ENCODE data around the gene HID1.
A peak's percentile ranks its signal among the peaks of the same experiment; 100 is the strongest.
"Not testable (repeated sequence)": the region's sequence is repeated elsewhere in the genome, so short reads cannot be mapped to it uniquely, and the experiment has no call there.

Gene HID1

DNA sequence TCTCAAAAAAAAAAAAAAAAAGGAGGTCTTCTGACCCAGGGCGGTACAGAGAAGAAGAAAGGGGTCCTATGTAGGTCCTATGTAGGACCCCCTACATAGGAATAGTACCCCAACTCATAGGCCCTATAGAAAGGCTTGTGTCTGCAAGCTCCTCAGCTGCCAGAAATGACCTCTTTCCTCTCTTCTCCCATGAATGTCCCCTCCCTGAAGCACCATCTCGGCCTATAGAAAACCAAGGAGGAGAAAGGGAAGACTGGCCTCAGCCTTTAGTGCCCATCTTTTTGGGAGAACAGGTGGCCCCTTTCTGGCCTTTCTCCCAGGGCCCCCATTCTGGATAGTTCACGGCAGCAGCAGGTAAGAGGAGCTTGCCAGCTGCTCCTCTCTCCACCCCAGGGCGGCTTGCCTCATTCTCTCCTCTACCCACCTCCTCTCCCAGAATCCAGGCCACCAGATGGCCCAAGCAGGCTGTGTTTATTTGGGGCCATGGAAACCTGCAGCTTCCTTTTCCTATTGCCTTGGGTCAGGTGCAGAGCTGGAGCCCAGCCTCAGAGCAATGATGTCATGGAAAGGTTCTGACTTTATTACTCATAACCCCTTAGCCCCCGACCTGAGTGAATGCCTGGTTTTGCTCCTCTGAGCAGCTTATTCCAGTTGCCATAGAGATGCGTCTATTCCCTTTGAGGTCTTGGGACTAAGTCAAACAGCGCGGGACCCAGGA lies 38.3 kb upstream of the HID1 start:
- Histone ChIP-seq H3K27me3 (ENCODE audit: insufficient read depth, poor library complexity, severe bottlenecking) (no peaks in the 10 kb centered on the region), H3K9me3 (ENCODE audit: severe bottlenecking) (no peaks in the 10 kb centered on the region), H3K36me3 (ENCODE audit: low read depth) (0 out of 2 replicates have a peak, but pooled peaks cover 4% of the 10 kb centered on the region), H3K27ac (ENCODE audit: poor library complexity, severe bottlenecking) (no peak overlapping the region), H3K4me1 (ENCODE audit: insufficient read depth, poor library complexity, severe bottlenecking) (peaks cover 12% of the 10 kb centered on the region), H3K4me3 (ENCODE audit: severe bottlenecking) (no peak overlapping the region)
- DNase-seq (ENCODE audit: low spot score), result no peak
- no peak for ATAC-seq (ENCODE audit: low read depth)
- TF ChIP-seq, protein P1, sequence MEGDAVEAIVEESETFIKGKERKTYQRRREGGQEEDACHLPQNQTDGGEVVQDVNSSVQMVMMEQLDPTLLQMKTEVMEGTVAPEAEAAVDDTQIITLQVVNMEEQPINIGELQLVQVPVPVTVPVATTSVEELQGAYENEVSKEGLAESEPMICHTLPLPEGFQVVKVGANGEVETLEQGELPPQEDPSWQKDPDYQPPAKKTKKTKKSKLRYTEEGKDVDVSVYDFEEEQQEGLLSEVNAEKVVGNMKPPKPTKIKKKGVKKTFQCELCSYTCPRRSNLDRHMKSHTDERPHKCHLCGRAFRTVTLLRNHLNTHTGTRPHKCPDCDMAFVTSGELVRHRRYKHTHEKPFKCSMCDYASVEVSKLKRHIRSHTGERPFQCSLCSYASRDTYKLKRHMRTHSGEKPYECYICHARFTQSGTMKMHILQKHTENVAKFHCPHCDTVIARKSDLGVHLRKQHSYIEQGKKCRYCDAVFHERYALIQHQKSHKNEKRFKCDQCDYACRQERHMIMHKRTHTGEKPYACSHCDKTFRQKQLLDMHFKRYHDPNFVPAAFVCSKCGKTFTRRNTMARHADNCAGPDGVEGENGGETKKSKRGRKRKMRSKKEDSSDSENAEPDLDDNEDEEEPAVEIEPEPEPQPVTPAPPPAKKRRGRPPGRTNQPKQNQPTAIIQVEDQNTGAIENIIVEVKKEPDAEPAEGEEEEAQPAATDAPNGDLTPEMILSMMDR (IDR thresholded peaks at IDR 0.05; ENCODE audit: poor library complexity, severe bottlenecking), result no peak

DNA sequence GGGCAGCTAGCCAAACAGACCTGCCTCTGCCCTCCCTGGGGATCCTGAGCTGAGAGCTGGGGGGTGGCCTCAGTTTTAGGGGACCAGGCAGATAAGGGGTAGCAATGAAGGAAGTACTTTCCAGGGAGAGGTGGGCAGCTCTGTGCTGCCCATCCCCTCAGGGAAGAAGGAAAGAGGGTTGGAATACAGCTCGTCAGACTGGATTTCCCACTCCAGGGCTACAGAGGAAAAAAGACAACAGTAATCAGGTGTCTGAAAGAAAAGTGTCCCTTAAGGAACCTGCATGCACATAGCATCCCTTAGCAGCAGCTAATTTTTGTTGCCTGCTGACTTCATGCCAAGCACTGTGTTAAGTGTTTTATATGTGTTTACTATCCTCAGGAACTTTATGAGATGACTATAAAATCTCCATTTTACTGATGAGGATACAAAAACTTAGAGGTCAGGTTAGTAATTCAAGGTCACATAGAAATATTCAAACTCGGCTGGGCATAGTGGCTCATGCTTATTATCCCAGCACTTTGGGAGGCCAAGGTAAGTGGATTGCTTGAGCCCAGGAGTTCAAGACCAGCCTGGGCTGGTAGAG lies 36.7 kb upstream of the HID1 start:
- no peaks in the 10 kb centered on the region for H3K27me3 ChIP-seq (ENCODE audit: insufficient read depth, poor library complexity, severe bottlenecking)
- H3K4me1 ChIP-seq (ENCODE audit: insufficient read depth, poor library complexity, severe bottlenecking), result peaks cover 12% of the 10 kb centered on the region
- no peak for DNase-seq (ENCODE audit: low spot score)
- TF ChIP-seq, protein P1 (IDR thresholded peaks at IDR 0.05; ENCODE audit: poor library complexity, severe bottlenecking), result no peak
- no peaks in the 10 kb centered on the region for H3K9me3 ChIP-seq (ENCODE audit: severe bottlenecking)
- no peak for ATAC-seq (ENCODE audit: low read depth)
- no peak overlapping the region for H3K4me3 ChIP-seq (ENCODE audit: severe bottlenecking)
- no peak overlapping the region for H3K27ac ChIP-seq (ENCODE audit: poor library complexity, severe bottlenecking)
- H3K36me3 ChIP-seq (ENCODE audit: low read depth), result no peaks in the 10 kb centered on the region

DNA sequence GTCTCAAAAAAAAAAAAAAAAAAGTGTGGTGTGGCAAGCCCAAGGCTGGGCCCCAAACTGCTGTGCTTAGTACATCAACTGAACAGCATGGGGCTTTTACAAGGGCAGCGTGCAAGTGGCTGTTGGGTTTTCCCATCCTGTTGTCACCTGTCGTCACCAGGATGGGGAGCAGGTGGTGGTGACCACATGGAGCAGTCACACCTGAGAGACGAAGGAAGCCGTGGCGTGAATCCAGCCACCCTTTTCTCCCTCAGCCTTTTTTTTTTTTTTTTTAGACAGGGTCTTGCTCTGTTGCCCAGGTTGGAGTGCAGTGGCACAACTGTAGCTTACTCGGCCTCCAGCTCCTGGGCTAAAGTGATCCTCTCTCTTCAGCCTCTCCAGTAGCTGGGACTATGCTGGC lies 35.8 kb upstream of the HID1 start:
- TF ChIP-seq, protein P1 (IDR thresholded peaks at IDR 0.05; ENCODE audit: poor library complexity, severe bottlenecking), result no peak
- Histone ChIP-seq H3K9me3 (ENCODE audit: severe bottlenecking) (no peaks in the 10 kb centered on the region), H3K4me1 (ENCODE audit: insufficient read depth, poor library complexity, severe bottlenecking) (peaks cover 7% of the 10 kb centered on the region), H3K27ac (ENCODE audit: poor library complexity, severe bottlenecking) (no peak overlapping the region), H3K36me3 (ENCODE audit: low read depth) (0 out of 2 replicates have a peak, but pooled peaks cover 6% of the 10 kb centered on the region), H3K4me3 (ENCODE audit: severe bottlenecking) (no peak overlapping the region), H3K27me3 (ENCODE audit: insufficient read depth, poor library complexity, severe bottlenecking) (no peaks in the 10 kb centered on the region)
- DNase-seq (ENCODE audit: low spot score), result no peak
- no peak for ATAC-seq (ENCODE audit: low read depth)

DNA sequence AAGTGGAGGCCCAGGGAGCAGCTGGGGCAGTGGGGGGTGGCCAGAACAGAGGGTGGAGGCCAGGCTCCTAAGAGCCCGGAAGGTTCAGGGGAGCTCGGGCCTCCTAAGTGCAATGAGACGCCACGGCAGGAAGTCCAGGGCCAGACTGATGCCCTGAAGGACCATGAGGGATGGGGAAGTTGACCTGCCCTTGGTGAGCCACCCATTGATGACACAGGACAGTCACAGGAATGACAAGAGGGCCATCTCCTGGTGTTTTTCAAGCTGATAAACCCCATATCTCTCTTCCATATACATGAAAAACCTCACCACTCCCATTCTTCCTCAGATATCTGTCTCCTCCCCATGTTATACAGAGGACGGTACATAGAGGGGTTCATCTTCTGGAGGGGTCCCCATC lies 34.1 kb upstream of the HID1 start:
- no peak overlapping the region for H3K4me3 ChIP-seq (ENCODE audit: severe bottlenecking)
- TF ChIP-seq, protein P1 (IDR thresholded peaks at IDR 0.05; ENCODE audit: poor library complexity, severe bottlenecking), result peak; percentile 7
- H3K9me3 ChIP-seq (ENCODE audit: severe bottlenecking), result no peaks in the 10 kb centered on the region
- no peak overlapping the region for H3K27ac ChIP-seq (ENCODE audit: poor library complexity, severe bottlenecking)
- DNase-seq (ENCODE audit: low spot score) (no peak), ATAC-seq (ENCODE audit: low read depth) (no peak)
- H3K27me3 ChIP-seq (ENCODE audit: insufficient read depth, poor library complexity, severe bottlenecking), result no peaks in the 10 kb centered on the region
- peaks cover 1% of the 10 kb centered on the region for H3K4me1 ChIP-seq (ENCODE audit: insufficient read depth, poor library complexity, severe bottlenecking)
- H3K36me3 ChIP-seq (ENCODE audit: low read depth), result peaks cover 20% of the 10 kb centered on the region

DNA sequence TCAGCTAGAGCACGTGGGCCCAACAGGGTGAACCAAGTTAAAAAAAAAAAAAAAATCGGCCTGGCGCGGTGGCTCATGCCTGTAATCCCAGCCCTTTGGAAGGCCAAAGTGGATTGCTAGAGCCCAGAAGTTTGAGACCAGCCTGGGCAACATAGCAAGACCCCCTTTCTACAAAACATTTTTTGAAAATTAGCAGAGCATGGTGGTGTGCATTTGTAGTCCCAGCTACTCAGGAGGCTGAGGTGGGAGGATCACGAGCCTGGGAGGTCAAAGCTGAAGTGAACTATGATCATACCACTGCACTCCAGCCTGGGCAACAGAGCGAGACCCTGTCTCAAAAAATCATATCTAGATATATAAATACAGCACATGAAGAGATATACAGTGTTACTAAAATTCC lies 33.5 kb upstream of the HID1 start:
- peaks cover 26% of the 10 kb centered on the region for H3K36me3 ChIP-seq (ENCODE audit: low read depth)
- H3K27me3 ChIP-seq (ENCODE audit: insufficient read depth, poor library complexity, severe bottlenecking); ATAC-seq (ENCODE audit: low read depth); DNase-seq (ENCODE audit: low spot score); H3K4me1 ChIP-seq (ENCODE audit: insufficient read depth, poor library complexity, severe bottlenecking); H3K27ac ChIP-seq (ENCODE audit: poor library complexity, severe bottlenecking); H3K9me3 ChIP-seq (ENCODE audit: severe bottlenecking); H3K4me3 ChIP-seq (ENCODE audit: severe bottlenecking): not testable (repeated sequence)

Measured in RWPE2 (cell line).